Trophoblast cell (in vitro differentiated cells and primary cell): ENCODE results near the gene CLDN19.

Experiments
- DNase-seq, 2 donors: peaks; one replicate each; pipeline ENCODE4 v3.0.0-alpha.2; 2016
- H2AFZ ChIP-seq: 2 replicates; pipeline ENCODE4 v1.6.1; 2013; ENCODE audit warnings: low read length, moderate library complexity, mild to moderate bottlenecking; ENCODE audit not compliant: insufficient read depth, poor library complexity
- H2AK5ac ChIP-seq: 2 replicates; pipeline ENCODE4 v1.6.1; 2013; ENCODE audit warnings: mild to moderate bottlenecking, low read length
- H2BK120ac ChIP-seq: 2 replicates; pipeline ENCODE4 v1.6.1; 2013; ENCODE audit warnings: low read length, mild to moderate bottlenecking, moderate library complexity; ENCODE audit not compliant: insufficient read depth, poor library complexity
- H2BK12ac ChIP-seq: 2 replicates; pipeline ENCODE4 v1.6.1; 2013; ENCODE audit warnings: mild to moderate bottlenecking, low read length, moderate library complexity
- H2BK5ac ChIP-seq: 2 replicates; pipeline ENCODE4 v1.6.1; 2013; ENCODE audit warnings: low read length, low read depth, moderate library complexity, mild to moderate bottlenecking; ENCODE audit not compliant: poor library complexity
- H3K14ac ChIP-seq: 2 replicates; pipeline ENCODE4 v1.6.1; 2013; ENCODE audit warnings: mild to moderate bottlenecking, low read length
- H3K18ac ChIP-seq: 2 replicates; pipeline ENCODE4 v1.6.1; 2013; ENCODE audit warnings: mild to moderate bottlenecking, low read length
- H3K23ac ChIP-seq: 2 replicates; pipeline ENCODE4 v1.6.1; 2013; ENCODE audit warnings: low read length
- H3K27ac ChIP-seq: 2 replicates; pipeline ENCODE4 v1.5.1; 2013; ENCODE audit warnings: low read depth, mild to moderate bottlenecking, inconsistent platforms, low read length, moderate library complexity
- H3K27me3 ChIP-seq: 2 replicates; pipeline ENCODE4 v1.6.1; 2013; ENCODE audit warnings: inconsistent platforms, mild to moderate bottlenecking, low read length, moderate library complexity; ENCODE audit not compliant: insufficient read depth
- H3K36me3 ChIP-seq, 2 experiments: 1 replicate in 1 of 2; 2 replicates in 1 of 2; pipeline ENCODE4 v1.6.1; 2013; ENCODE audit warnings: low read length in 2 of 2, mild to moderate bottlenecking in 2 of 2, moderate library complexity in 1 of 2; ENCODE audit not compliant: insufficient read depth in 2 of 2, control insufficient read depth in 1 of 2
- H3K4ac ChIP-seq: 2 replicates; pipeline ENCODE4 v1.6.1; 2013; ENCODE audit warnings: low read depth, mild to moderate bottlenecking, low read length, moderate library complexity
- H3K4me1 ChIP-seq, 2 experiments: 1 replicate in 1 of 2; 2 replicates in 1 of 2; pipeline ENCODE4 v1.6.1; 2013; ENCODE audit warnings: low read length in 2 of 2, mild to moderate bottlenecking in 2 of 2, moderate library complexity in 1 of 2; ENCODE audit not compliant: insufficient read depth in 2 of 2, control insufficient read depth in 1 of 2
- H3K4me2 ChIP-seq: 2 replicates; pipeline ENCODE4 v1.6.1; 2013; ENCODE audit warnings: inconsistent platforms, mild to moderate bottlenecking, low read length, moderate library complexity
- H3K4me3 ChIP-seq: 2 replicates; pipeline ENCODE4 v1.5.1; 2013; ENCODE audit warnings: mild to moderate bottlenecking, low read depth, low read length, inconsistent platforms
- H3K79me1 ChIP-seq: one replicate; pipeline ENCODE4 v1.6.1; 2013; ENCODE audit warnings: low read length
- H3K79me2 ChIP-seq: 2 replicates; pipeline ENCODE4 v1.6.1; 2013; ENCODE audit warnings: low read length, mild to moderate bottlenecking; ENCODE audit not compliant: control insufficient read depth, insufficient read depth, poor library complexity
- H3K9ac ChIP-seq: 2 replicates; pipeline ENCODE4 v1.6.1; 2013; ENCODE audit warnings: mild to moderate bottlenecking, low read length
- H3K9me3 ChIP-seq: 2 replicates; pipeline ENCODE4 v1.6.1; 2013; ENCODE audit warnings: low read depth, mild to moderate bottlenecking, control low read depth, inconsistent platforms, low read length; ENCODE audit not compliant: insufficient read depth
- H4K12ac ChIP-seq: 2 replicates; pipeline ENCODE4 v1.6.1; 2013; ENCODE audit warnings: low read depth, mild to moderate bottlenecking, low read length, moderate library complexity
- H4K8ac ChIP-seq: 2 replicates; pipeline ENCODE4 v1.6.1; 2013; ENCODE audit warnings: low read depth, mild to moderate bottlenecking, low read length, moderate library complexity
- H4K91ac ChIP-seq: one replicate; pipeline ENCODE4 v1.6.1; 2013; ENCODE audit warnings: low read depth, mild to moderate bottlenecking, low read length, moderate library complexity
- WGBS: extraction: QIAGEN DNeasy Blood & Tissue Kit; methylation state at CpG from one replicate; pipeline ENCODE4 v1.1.7; 2013; ENCODE audit warnings: missing lambda C conversion rate; ENCODE audit not compliant: insufficient read length, insufficient coverage; ENCODE audit errors: extremely low coverage; 5-methylcytosine and 5-hydroxymethylcytosine counted together

The CLDN19 gene

GRCh38 chr1:42777852-42778251 lies 37.8 kb upstream of the CLDN19 start:
- Histone ChIP-seq H3K27ac (no peak overlapping the region), H3K27me3 (no peaks in the 10 kb centered on the region), H3K4me2 (no peak overlapping the region), H2BK5ac (no peak overlapping the region), H3K14ac (no peak overlapping the region), H4K12ac (no peak overlapping the region), H3K23ac (no peak overlapping the region), H4K8ac (no peak overlapping the region), H2BK12ac (no peak overlapping the region), H3K79me1 (no peaks in the 10 kb centered on the region), H3K4ac (no peak overlapping the region), H2AK5ac (no peak overlapping the region), H4K91ac (no peak overlapping the region), H2AFZ (no peak overlapping the region), H3K9ac (no peak overlapping the region), H3K9me3 (no peaks in the 10 kb centered on the region), H3K36me3 (peaks cover 13 to 34% of the 10 kb centered on the region in 2 experiments), H3K18ac (no peak overlapping the region), H3K4me3 (no peak overlapping the region), H3K79me2 (no peaks in the 10 kb centered on the region), H3K4me1 (no peaks in the 10 kb centered on the region), H2BK120ac (no peak overlapping the region)
- DNase-seq: peak in 1 of 2 donors; percentile 51

GRCh38 chr1:42776502-42776901 lies 36.5 kb upstream of the CLDN19 start:
- Histone ChIP-seq H3K36me3 (peaks cover 11 to 30% of the 10 kb centered on the region in 2 experiments), H2BK5ac (no peak overlapping the region), H2BK120ac (no peak overlapping the region), H3K9me3 (no peaks in the 10 kb centered on the region), H3K4ac (no peak overlapping the region), H4K91ac (no peak overlapping the region), H3K4me1 (no peaks in the 10 kb centered on the region), H2BK12ac (no peak overlapping the region), H4K8ac (no peak overlapping the region), H3K27me3 (no peaks in the 10 kb centered on the region), H3K79me1 (no peaks in the 10 kb centered on the region), H3K9ac (no peak overlapping the region), H2AFZ (no peak overlapping the region), H4K12ac (no peak overlapping the region), H3K18ac (no peak overlapping the region), H3K23ac (no peak overlapping the region), H3K14ac (no peak overlapping the region), H3K4me2 (no peak overlapping the region), H3K79me2 (no peaks in the 10 kb centered on the region), H3K27ac (no peak overlapping the region), H2AK5ac (no peak overlapping the region), H3K4me3 (no peak overlapping the region)
- no peak for DNase-seq
- WGBS: no CpG with 5 or more reads among the region's 6 CpGs

- Histone ChIP-seq H3K27ac (no peak overlapping the region), H4K12ac (no peak overlapping the region), H3K9ac (no peak overlapping the region), H2AK5ac (no peak overlapping the region), H2AFZ (no peak overlapping the region), H3K4ac (no peak overlapping the region), H3K4me1 (no peaks in the 10 kb centered on the region), H2BK120ac (no peak overlapping the region), H3K14ac (no peak overlapping the region), H4K91ac (no peak overlapping the region), H3K4me3 (no peak overlapping the region), H3K18ac (no peak overlapping the region), H3K36me3 (peaks cover 9 to 25% of the 10 kb centered on the region in 2 experiments), H3K79me2 (no peaks in the 10 kb centered on the region), H3K23ac (no peak overlapping the region), H2BK12ac (no peak overlapping the region), H3K4me2 (no peak overlapping the region), H4K8ac (no peak overlapping the region), H3K79me1 (no peaks in the 10 kb centered on the region), H3K27me3 (no peaks in the 10 kb centered on the region), H3K9me3 (no peaks in the 10 kb centered on the region), H2BK5ac (no peak overlapping the region)
- DNase-seq: no peak
- WGBS: no CpG with 5 or more reads among the region's 5 CpGs
Observed at GRCh38 chr1:42774928-42775526, 35.0 kb upstream of the CLDN19 start.

- peaks cover 9 to 25% of the 10 kb centered on the region in 2 experiments for H3K36me3 ChIP-seq
- H2BK12ac ChIP-seq: no peak overlapping the region
- no peaks in the 10 kb centered on the region for H3K4me1 ChIP-seq
- WGBS: no CpG with 5 or more reads among the region's 2 CpGs
- no peak for DNase-seq
- H4K8ac ChIP-seq: no peak overlapping the region
- no peak overlapping the region for H2AK5ac ChIP-seq
- H3K23ac ChIP-seq: no peak overlapping the region
- H3K9me3 ChIP-seq: no peaks in the 10 kb centered on the region
- H3K4me3 ChIP-seq: no peak overlapping the region
- H3K14ac ChIP-seq: no peak overlapping the region
- no peaks in the 10 kb centered on the region for H3K79me1 ChIP-seq
- no peak overlapping the region for H4K91ac ChIP-seq
- H2AFZ ChIP-seq: no peak overlapping the region
- no peak overlapping the region for H3K4me2 ChIP-seq
- no peak overlapping the region for H3K27ac ChIP-seq
- no peaks in the 10 kb centered on the region for H3K27me3 ChIP-seq
- no peak overlapping the region for H3K18ac ChIP-seq
- no peak overlapping the region for H3K4ac ChIP-seq
- no peak overlapping the region for H2BK120ac ChIP-seq
- no peak overlapping the region for H2BK5ac ChIP-seq
- H3K9ac ChIP-seq: no peak overlapping the region
- no peaks in the 10 kb centered on the region for H3K79me2 ChIP-seq
- no peak overlapping the region for H4K12ac ChIP-seq
Observed at GRCh38 chr1:42773420-42773819, 33.4 kb upstream of the CLDN19 start.
